Measurements from ENCODE around the gene ERI3.
A peak's percentile ranks its signal among the peaks of the same experiment; 100 is the strongest.

Gene ERI3

DNA sequence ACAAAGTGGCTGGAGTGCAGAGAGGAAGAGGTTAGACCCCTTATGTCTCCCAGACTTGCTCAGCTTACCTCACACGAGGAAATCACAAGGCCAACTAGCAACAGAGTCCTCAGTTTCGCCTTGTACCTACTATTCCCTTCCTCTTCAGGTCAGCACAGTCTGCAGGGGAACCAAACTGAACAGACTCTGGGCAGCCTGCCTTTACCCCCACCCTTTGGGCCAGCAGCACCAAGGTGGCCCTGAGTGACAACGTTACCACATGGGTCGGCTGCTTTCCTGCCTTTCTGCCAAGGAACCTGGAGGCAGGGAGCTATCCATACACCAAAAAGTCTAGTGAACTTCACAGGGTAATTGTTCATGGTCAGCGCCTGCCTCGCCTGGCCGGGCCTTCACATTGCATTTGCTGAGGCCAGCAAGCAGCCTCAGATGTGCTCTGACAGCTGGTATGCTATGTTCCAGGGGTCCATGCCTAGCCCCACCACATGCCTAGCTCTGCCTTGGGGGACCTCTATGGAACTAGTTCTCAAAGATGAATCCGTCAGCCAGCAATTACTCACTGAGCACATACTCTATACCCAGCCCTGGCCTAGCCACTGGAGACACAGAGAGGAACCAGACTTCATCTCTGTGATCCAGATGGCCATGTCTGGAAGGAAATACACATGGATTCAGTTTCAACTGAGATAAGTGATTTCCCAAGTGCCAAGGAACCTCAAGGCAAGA is 72.2 kb downstream of the ERI3 start:
- no peak for DNase-seq

DNA sequence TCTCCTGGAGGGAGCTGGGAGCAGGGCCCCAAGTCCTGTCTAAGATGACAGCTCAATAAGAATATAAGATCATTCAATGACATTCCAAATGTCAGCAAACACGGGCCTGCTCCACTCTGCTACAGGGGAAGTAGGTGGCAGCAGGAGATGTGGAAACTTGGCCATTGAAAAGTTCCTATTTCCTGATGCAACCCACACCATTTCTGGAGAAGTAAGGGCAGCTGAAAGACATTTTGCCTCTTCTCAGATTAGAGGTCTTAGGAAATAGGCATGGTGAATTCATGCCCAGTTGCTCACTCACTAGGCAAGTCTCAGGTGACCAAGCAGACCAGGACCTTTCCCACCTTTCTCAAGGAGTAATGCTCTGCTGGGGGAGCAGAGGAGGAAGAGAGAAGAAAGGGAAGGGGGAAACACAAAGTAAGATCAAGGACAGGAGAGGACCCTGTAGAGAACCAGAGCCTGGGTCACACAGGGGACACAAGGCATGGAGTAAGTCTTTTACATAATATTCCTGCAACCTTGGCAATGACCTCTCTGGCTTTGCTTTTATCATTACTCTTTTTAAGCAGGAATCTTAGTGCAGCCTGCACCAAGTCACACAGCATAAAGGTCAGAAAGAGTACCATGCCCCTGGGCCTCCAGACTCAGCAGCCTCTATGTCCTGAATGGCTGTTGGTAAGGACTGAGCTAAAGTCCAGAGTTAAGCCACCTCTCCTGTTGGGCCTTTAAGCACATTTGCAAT is 72.9 kb downstream of the ERI3 start:
- DNase-seq = no peak

DNA sequence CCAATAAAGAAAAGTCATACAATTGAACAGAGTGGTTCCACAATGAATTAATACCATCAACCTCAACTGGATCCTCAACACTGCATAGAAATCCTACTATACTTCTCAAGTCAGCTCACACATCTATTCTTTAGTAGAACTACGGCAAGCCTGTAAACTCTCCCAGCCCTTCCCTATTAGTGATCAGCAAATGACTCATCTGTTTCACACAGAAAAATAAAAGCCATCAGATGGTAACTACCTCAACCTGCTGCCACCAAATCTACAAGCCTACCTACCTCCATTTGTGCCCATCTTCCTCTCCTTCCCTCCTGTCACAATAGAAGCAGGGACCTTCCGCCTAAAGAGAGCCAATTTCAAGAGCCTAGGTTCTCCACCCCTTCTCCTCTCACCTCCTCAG is 78.2 kb downstream of the ERI3 start:
- DNase-seq = no peak

DNA sequence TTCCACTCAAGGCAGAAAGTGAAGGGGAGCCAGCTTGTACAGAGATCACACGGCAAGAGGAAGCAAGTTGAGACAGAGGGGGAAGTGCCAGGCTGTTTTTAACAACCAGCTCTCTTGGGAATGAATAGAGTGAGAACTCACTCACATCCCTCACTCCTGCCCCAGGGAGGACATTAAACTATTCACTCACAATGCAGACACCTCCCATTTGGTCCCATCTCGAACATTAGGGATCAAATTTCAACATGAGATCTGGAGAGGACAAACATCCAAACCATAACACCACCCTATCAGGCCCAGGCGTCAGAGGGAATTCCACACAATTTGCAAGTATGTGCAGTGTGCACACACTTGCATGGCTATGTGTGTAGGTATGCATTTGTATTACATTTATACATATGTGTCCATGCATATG is 79.1 kb downstream of the ERI3 start:
- DNase-seq = no peak

DNA sequence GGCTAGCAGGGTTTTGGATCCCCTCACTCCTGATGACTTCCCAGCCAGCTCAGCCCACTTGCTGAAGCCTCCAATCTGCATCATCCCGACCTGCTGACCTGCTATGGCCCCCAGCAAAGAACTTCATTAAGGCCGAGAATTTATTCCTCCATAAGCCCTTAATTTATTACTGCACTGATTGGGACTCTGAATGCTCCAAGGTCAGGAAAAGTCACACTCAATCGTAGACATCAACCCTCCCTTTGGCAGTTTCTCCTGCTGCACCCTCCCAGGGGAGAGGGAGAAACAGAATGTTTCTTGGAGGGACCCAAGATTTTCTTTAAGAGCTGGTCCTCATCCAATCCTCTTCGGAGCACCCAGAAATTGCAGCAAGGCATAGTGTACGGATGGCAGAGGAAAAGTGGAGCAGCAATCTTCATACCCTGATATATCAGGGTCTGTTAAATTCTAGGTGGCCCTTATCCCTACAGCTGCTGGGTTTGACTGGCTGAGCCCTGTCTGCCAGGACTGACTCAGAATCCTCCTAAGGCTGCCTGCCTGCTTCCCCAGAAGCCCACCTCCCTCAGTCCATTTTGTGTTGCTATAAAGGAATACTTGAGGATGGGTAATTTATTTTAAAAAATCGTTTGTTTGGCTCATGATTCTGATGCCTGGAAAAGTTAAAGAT is 79.6 kb downstream of the ERI3 start:
- no peak for DNase-seq

DNA sequence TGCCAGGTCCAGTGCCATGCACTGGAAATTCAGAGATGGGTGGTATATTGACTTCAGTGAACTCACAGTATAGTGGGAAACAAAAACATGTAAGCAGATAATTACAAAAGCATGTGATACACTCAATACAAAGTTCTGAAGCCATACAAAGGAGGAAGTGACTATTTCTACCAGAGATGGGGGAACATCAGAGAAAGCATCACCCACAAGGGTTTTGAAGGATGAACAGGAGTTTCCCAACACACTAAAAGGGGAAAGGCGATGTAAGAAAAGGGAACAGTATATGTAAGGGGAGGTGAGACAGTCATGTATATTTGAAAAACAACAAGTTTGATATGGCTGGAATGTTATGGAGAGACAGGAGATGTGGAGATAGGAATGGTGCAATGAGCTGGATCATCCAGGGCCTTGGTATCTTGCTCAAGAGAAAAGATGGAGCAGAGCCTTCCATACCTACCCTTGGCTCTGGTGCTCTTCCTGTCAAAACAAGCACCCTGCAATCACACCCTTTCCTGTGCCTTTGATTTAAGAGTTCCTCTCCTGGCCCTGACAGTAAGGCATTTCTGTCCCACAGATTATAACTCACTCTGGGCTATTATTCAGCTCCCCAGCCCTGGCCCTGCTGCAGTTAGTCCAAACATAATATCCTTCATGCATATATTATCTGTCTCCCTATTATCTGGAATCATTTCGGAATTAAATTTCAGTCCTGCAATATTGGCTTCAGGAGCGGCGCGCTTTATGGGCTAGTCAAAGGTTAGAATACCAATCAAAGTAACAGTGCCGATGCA is 81.3 kb downstream of the ERI3 start:
- DNase-seq = no peak

DNA sequence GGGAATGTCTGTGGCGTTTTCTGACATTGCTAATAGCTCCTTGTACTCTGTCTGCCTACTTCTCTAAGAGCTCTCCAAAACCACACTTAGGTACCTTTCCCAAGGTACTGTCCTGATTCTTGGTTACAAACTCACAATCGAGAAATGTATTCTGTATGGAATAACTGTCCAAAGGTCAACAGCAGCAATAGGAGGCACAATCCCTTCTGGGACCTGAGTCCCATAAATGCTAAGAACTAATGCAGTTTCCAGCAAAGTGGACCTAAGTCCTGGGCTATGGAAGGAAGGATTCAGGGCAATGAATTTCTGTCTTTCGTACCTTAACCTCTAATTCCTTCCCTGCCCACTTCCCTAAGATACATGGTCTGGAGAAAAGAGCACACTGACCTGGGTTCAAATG is 82.1 kb downstream of the ERI3 start:
- no peak for DNase-seq

DNA sequence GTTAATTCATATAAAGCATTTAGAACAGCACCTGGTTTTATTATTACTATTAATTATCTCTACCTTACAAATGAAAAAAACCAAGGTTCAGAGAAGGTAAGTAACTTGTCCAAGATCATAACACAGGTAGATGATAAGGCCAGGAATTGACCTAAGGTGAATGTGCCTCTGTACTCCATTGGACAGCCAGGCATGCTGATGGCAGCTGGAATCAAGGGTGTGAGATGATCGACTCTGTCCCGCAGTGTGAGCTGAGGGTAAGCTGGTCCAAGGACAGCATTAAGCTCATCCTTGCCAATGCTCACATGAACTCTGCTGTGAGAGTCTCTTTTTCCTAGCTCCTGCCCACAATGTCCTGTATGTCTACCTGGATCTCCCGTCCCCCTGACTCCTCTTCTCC is 83.4 kb downstream of the ERI3 start:
- no peak for DNase-seq

DNA sequence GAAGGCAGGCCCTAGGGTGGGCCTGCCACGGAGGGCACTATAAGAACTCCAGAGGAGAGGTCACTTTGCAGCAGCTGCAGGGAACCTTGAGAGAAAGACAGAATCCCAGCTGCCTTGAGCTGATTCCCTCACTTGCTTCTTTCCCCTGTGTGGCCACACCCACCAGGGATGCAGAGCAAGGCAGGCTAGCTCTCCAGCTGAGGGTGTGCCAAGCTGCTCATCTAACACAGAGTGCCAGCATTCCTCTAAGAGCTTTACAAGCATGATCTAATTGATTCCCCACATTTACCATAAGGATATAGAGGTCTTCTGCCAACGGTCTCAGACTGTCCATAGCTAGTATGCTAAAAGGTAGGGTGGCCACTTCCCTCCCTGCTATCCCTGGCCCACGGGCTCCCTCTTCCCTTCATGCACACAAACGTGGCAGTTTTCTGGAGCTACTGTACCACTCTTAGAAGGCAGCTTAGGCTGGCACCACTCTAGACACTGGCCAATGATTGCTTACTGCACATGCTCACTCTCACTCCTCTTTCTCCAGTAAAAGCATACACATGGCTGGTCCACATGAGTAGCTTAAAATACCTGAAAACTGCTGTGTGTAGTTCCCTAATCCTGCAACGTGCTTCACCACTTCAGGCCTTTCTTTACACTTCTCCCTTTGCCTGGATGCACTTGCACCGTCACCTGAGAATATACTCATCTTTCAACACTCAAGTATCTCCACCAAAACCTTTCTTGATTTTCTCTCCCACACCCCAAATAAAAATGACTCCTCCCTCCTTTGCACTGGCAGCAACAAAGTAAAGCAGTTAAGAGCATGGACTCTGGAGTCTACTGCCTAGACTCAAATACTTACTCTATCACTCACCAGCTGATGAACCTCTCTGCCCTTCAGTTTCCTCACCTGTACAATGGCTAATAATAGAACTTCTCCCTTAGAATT is 84.1 kb downstream of the ERI3 start:
- no peak for DNase-seq

DNA sequence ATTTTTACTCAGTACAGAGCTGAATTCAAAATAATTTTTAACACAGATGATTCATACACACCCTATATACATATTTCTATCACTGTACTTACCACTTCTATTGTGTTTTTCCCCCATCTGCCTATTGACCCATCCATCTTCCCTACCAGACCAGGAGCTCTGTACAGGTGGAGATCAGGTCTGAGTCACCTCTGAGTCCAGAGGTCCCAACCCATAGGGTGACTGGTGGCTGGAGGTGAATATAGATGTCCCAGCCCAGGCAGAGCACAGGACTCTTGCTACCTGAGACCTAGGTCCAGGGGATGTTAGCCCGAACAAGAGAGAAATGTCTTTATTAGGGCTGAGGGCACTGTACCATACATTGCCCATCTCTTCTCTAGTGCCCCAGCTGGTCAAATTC is 87.0 kb downstream of the ERI3 start:
- DNase-seq = no peak

DNA sequence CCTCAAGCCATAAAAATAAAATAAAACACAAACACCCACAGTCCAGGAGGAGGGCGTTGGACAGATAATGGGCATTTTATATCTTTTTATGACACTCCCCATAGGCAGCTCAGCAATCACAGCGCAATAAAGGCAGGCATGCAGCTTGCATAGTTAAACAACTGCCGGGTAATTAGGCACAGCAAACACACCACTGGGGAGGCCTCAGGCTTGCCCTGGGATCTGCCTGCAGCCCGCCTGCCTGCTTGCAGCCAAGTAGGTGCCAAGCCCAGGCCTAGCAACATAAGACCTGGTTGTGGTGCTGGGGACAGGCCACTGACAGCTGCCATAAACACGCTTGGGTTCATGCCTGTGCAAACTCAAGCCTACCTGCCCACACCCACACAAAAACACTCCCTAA is 87.6 kb downstream of the ERI3 start:
- DNase-seq = no peak

DNA sequence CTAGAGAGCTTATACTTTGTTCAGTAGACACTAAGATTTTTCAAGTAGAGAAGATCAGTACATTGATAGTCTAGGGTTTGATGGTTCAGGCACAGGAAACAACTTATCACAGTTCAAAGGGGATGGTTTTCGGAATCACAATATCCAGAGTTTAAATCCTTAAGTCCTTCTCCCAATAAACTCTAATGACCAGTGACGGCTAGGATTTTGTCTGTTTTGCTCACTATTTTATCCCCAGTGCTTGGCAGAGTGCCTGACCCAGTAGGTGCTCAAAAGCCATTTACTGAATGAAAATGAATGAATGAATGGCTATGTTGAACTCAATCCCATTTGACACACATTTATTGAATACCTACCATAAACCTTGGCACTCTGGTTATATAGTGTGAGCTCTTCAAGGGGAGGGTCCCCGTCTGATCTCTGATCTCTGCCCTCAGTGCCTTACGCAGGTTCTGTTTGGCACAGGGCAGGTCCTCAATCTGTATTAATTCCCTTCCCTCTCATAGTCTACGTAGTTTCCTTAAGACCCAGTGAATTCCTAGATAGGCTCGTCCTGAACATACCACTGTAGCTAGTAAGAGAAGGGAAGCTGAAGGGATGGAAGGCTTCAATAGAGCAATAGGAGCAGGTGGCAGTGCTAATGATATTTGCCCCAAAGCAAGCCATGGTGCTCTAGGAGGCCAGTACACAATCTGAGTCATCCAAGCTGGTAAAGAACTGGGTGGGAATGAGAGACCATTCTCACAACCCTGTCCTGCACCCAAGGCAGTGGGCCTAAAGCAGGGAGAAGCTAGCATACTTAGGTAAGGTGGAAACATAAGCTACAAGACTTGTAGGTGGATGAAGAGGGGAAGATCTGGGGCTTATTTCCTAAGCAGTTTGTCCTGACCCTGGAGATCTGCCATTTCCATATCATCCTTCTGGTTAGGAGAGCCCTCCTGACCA is 88.4 kb downstream of the ERI3 start:
- no peak for DNase-seq

DNA sequence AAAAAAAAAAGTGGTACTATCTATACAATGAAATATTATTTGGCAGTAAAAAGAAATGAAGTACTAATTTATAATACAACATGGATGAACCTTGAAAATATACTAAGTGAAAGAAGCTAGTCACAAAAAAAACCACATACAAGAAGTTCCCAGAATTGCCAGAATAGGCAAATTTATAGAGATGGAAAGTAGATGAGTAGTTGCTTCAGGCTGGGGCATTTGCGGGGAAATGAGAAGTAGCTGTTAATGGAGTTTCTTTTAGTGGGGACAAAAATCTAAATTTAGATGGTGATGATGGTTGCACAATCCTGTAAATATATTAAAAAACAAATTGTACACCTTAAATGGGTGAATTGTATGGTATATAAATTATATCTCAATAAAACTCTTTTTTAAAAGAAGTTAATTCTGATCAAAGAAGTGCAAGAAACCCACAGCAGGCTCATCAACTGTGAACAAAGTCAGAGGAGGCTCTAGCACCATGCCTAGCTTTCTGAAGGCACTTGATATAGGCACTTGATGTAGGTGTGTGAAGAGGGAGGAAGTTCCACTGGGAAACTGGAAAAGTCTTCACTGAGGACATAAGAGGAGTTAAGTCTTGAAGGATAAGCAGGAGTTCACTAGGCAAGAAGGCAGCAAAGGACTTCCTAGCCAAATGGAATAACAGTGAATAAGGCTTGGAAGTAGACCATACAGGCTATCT is 89.2 kb downstream of the ERI3 start:
- DNase-seq = no peak

DNA sequence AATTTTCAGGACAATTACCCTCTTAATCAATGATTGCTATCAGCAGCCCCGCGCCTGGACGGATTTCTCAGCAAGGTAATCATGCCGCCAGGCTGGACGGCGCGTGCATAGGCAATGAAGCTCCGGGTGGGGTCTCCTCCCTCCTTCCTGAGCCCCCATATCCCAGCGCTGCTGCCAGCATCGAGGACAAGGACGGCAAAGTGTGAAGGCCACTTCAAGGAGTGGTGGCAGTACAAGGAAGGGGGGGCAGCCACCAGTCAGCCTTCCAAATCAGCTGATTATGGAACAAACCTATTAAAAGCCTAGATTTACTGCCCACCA is 90.6 kb downstream of the ERI3 start:
- DNase-seq = no peak

DNA sequence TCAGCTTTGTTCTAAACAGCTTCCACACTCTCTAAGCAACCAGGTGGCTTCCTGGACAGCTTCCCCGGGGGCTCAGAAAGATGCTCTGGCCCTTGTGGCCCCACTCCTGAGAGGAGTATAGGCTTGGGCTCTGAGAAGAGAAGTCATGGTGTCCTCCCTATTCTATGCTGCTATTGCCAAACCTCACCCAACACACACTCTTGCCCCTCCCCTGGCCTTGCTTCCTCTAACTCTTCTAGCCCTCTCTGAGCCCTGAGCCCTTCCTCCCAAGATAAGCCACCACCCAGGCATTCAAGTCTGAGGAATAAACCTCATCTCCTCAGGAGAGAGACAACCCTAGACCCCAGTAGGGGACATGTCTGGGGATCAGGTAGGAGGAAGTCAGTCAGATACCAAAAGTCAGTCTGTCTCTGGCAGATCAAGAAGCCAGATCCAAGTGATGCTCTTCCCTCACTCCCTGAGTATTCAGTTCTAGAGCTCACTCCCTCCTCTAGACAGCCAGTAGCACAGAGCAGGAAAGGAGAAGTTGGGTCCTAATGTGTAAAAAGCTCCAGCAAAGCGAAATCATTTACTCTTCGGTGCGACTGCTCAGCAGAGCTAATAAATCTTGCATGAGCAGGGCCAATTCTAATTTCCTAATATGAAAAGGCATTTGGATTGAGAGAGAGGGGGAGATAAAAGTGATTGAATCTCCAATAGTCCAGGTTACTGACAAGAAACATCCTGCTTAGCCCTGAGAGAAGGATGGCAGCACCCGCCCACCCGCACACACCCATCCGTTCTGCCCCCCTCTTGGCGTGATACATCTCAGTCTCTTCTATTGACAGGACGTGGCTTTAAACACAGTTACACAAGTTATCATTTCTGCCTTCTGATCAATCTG is 91.2 kb downstream of the ERI3 start:
- DNase-seq = no peak

DNA sequence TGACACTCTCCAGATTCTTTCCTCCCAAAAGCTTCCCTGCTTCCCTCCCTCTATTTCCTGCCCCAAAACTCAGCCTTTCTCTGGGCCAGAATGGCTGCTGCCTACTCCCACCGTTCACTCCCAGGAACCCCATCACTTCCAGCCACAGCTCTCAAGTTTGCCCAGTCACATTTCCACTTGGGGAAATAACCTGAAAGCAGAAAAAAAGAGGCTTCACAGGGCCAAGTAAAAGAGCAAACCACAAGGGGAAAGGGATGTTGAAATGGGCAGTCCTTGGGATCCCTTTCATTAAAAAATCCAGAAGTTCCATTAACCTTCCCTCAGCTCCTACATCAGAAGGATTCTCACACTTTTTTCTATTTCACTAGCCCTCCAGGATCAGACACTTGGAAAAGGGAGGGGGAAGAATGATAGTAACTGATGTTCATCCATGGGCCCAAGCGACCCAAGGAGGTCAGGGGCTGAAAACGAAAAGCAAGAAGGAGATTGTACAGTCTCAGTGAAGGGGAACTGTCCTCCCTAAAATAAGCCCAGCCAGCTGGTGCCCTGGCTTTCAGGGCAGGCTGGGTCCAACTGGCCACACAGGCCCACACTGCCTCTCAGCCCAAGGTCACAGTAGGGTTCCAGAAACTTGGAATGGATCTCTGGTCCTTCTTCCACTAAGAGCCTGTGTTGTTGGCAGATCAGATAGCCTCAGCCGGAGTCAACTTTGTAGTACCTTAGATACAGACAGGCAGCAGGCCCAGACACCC is 92.1 kb downstream of the ERI3 start:
- peak in 1 of 2 experiments; percentile 17 for DNase-seq

DNA sequence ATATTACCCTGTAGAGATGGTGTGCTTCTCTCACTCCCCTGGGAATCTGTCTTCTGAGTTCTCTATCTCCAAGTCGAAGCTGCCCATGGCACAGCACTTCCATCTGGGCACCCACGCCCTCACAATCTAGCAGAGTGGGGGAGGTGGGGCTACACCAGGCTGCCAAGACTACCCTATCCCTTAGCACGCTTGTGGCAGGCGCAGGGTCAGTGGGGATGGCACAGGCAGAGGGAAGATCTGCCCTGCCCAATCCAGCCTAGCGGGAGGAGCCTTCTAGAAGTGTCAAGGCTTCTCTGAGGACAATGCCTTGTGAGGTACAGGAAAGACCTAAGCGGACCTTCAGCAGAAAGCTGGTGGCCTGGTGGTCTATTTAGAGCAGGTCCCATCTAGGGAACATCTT is 92.6 kb downstream of the ERI3 start:
- DNase-seq = no peak

DNA sequence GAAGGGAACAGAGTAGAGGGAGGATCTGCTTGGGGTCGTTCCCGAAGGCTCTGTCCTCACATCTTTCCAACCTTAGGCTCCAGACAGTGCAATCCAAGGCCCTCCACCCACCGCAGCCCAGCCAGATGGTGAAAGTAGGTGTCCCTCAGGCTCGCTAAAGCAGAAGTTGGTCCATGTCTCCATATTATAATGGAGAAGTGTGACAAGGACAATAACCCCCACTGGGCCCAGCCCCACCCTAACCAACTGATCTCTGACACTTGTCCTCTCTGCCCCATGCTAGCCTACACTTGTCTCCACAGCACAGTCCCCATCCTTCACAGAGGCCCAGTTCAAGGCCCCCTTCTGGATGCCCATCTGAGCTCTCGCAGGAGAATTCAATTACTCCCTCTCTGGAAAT is 93.1 kb downstream of the ERI3 start:
- no peak for DNase-seq

Measured in cerebellar nuclear complex (tissue), 1 donor.